ENCODE data around the gene TACR2. TPM values are rescaled to one million over a fixed set of nuclear protein-coding genes. Genes with fewer than 3 reads are reported as not detected.

The TACR2 gene
- total and polyA plus RNA-seq, 2 of the 13 experiments (the other 11 are each of a cell fraction or from before 2014, with no cell fraction given) = 0.04 TPM; not detected in 1

- TF ChIP-seq, protein P1, sequence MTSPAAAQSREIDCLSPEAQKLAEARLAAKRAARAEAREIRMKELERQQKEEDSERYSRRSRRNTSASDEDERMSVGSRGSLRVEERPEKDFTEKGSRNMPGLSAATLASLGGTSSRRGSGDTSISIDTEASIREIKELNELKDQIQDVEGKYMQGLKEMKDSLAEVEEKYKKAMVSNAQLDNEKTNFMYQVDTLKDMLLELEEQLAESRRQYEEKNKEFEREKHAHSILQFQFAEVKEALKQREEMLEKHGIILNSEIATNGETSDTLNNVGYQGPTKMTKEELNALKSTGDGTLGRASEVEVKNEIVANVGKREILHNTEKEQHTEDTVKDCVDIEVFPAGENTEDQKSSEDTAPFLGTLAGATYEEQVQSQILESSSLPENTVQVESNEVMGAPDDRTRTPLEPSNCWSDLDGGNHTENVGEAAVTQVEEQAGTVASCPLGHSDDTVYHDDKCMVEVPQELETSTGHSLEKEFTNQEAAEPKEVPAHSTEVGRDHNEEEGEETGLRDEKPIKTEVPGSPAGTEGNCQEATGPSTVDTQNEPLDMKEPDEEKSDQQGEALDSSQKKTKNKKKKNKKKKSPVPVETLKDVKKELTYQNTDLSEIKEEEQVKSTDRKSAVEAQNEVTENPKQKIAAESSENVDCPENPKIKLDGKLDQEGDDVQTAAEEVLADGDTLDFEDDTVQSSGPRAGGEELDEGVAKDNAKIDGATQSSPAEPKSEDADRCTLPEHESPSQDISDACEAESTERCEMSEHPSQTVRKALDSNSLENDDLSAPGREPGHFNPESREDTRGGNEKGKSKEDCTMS (CRISPR knock-in tag; conservative IDR thresholded peaks at IDR 0.05) = no peak
- peak; percentile 31 for TF ChIP-seq ZNF263 (CRISPR knock-in tag; IDR thresholded peaks at IDR 0.05)
- TF ChIP-seq CEBPG (CRISPR knock-in tag; IDR thresholded peaks at IDR 0.05) = no peak
- TF ChIP-seq, protein P2, sequence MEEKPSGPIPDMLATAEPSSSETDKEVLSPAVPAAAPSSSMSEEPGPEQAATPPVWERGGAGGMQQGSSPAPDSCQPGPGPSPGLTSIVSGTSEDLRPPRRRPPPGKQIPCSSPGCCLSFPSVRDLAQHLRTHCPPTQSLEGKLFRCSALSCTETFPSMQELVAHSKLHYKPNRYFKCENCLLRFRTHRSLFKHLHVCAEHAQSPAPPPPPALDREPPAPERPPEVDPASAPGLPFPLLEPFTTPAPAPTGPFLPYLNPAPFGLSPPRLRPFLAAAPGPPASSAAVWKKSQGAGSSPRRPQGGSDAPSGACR (CRISPR knock-in tag; IDR thresholded peaks at IDR 0.05) = no peak
- TF ChIP-seq KDM5B (CRISPR knock-in tag; IDR thresholded peaks at IDR 0.05; ENCODE audit: borderline replicate concordance) = peak; percentile 33; the same call in 1 of the 2 replicates
- peak; percentile 83 for TF ChIP-seq KDM2A (CRISPR knock-in tag; IDR thresholded peaks at IDR 0.05; ENCODE audit: borderline replicate concordance, low read depth)
- 0 out of 2 replicates have a peak, but pooled peaks have one; percentile 43 for TF ChIP-seq TARDBP (CRISPR knock-in tag; IDR thresholded peaks at IDR 0.05)
- peak; percentile 23; the same call in 1 of the 2 replicates for TF ChIP-seq ISL2 (CRISPR knock-in tag; IDR thresholded peaks at IDR 0.05)
- TF ChIP-seq ZKSCAN8 (CRISPR knock-in tag; IDR thresholded peaks at IDR 0.05; ENCODE audit: borderline replicate concordance) = no peak
- peak; percentile 14; the same call in 1 of the 2 replicates for TF ChIP-seq HNF4A (CRISPR knock-in tag; IDR thresholded peaks at IDR 0.05)
- peak; percentile 10; the same call in 1 of the 3 replicates for TF ChIP-seq MXI1 (IDR thresholded peaks at IDR 0.05; ENCODE audit: borderline replicate concordance, low read depth, low read length)
- peak; percentile 86; the same call in 1 of the 2 replicates for TF ChIP-seq KLF12 (CRISPR knock-in tag; IDR thresholded peaks at IDR 0.05; ENCODE audit: borderline replicate concordance)
- TF ChIP-seq NFKB2 (CRISPR knock-in tag; IDR thresholded peaks at IDR 0.05; ENCODE audit: borderline replicate concordance) = 0 out of 2 replicates have a peak, but pooled peaks have one; percentile 36
- TF ChIP-seq, protein P3, sequence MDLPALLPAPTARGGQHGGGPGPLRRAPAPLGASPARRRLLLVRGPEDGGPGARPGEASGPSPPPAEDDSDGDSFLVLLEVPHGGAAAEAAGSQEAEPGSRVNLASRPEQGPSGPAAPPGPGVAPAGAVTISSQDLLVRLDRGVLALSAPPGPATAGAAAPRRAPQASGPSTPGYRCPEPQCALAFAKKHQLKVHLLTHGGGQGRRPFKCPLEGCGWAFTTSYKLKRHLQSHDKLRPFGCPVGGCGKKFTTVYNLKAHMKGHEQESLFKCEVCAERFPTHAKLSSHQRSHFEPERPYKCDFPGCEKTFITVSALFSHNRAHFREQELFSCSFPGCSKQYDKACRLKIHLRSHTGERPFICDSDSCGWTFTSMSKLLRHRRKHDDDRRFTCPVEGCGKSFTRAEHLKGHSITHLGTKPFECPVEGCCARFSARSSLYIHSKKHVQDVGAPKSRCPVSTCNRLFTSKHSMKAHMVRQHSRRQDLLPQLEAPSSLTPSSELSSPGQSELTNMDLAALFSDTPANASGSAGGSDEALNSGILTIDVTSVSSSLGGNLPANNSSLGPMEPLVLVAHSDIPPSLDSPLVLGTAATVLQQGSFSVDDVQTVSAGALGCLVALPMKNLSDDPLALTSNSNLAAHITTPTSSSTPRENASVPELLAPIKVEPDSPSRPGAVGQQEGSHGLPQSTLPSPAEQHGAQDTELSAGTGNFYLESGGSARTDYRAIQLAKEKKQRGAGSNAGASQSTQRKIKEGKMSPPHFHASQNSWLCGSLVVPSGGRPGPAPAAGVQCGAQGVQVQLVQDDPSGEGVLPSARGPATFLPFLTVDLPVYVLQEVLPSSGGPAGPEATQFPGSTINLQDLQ (CRISPR knock-in tag; IDR thresholded peaks at IDR 0.05) = 0 out of 2 replicates have a peak, but pooled peaks have one; percentile 26
- TF ChIP-seq, protein P4, sequence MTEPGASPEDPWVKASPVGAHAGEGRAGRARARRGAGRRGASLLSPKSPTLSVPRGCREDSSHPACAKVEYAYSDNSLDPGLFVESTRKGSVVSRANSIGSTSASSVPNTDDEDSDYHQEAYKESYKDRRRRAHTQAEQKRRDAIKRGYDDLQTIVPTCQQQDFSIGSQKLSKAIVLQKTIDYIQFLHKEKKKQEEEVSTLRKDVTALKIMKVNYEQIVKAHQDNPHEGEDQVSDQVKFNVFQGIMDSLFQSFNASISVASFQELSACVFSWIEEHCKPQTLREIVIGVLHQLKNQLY (CRISPR knock-in tag; IDR thresholded peaks at IDR 0.05) = no peak
- TF ChIP-seq ZNF282 (IDR thresholded peaks at IDR 0.05; ENCODE audit: partially characterized antibody) = no peak
- no peak for TF ChIP-seq SATB2 (CRISPR knock-in tag; IDR thresholded peaks at IDR 0.05)
- peak; percentile 51; the same call in 1 of the 2 replicates for TF ChIP-seq HIC2 (CRISPR knock-in tag; IDR thresholded peaks at IDR 0.05; ENCODE audit: low read depth)
- TF ChIP-seq GTF2F1 (IDR thresholded peaks at IDR 0.05; ENCODE audit: low read length) = no peak
- peak; percentile 14; the same call in 1 of the 2 replicates for TF ChIP-seq CBX5 (CRISPR knock-in tag; IDR thresholded peaks at IDR 0.05; ENCODE audit: borderline replicate concordance)
- no peak for TF ChIP-seq CAMTA2 (CRISPR knock-in tag; IDR thresholded peaks at IDR 0.05; ENCODE audit: borderline replicate concordance)
These were observed 8.2 kb downstream of the TACR2 start (continued) for GRCh38 chr10:69408318-69409175.

All from HepG2 (cell line).